SW 1271 (cell line): ENCODE data around the gene EFNA2.
"Not testable (repeated sequence)": the region's sequence is repeated elsewhere in the genome, so short reads cannot be mapped to it uniquely, and the experiment has no call there.

ENCODE experiments used
- DNase-seq, 2 experiments: peaks; one replicate each; lab custom pipeline; 2025; lab: John Stamatoyannopoulos, UW

The EFNA2 gene

DNA sequence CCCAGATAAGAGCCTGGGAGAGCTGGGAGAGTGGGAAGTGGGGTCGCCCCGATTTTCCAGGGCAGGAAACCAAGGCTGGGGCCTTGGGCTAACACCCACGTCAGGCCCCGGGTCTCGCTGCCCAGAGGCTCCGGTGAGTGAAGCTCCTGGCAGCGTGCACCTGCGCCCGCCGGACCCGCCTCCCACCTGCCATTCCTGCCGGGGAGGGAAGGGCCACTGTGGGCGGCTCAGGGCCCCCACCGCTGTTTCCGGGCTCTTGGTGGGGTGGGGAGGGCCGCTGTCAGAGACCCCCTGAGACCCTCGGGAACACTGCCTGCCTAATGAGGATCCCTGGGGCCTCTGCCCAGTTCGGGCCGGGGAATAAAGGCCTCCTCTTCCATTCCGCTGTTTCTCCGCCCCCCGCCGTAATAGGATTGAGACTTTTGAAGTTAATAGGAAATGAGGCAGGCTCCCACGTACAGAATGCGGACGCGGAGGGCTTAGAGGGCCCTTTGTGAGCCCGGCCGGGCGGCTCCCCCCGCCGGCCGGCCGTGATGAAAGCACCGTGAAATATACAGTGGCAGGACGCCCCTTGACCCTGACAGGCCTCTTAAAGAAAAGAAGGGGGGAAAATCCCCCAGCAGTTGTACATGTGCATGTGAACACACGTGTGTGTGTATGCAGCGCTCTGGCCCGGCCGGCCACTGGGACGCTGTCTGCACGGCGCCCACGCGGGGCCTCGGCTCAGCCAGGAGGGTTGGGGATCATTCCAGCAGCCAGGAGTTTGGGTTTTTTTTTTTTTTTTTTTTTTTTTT lies 33.2 kb downstream of the EFNA2 start:
- DNase-seq, result no peak

- DNase-seq, result not testable (repeated sequence)
Observed at GRCh38 chr19:1320282-1320650, 34.6 kb downstream of the EFNA2 start.

DNA sequence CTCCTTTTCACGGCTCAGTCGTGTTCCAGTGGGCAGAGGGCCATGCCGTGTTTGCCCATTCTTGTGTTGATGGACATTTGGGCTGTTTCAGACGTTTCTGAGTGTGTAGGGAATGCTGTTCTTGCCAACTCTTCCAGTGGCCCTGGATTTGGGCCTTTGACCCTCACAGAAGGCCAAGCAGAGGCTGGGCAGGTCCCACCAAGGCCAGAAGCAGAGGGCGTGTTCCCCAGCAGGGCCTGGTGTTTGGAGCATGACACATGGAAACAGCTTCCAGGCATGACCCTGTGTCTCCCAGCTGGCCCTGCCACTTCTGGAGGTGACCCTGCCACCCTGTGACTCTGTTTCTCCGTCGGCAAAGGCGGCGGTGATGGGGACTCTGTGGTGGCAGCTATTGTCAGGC lies 35.9 kb downstream of the EFNA2 start:
- no peak for DNase-seq

DNA sequence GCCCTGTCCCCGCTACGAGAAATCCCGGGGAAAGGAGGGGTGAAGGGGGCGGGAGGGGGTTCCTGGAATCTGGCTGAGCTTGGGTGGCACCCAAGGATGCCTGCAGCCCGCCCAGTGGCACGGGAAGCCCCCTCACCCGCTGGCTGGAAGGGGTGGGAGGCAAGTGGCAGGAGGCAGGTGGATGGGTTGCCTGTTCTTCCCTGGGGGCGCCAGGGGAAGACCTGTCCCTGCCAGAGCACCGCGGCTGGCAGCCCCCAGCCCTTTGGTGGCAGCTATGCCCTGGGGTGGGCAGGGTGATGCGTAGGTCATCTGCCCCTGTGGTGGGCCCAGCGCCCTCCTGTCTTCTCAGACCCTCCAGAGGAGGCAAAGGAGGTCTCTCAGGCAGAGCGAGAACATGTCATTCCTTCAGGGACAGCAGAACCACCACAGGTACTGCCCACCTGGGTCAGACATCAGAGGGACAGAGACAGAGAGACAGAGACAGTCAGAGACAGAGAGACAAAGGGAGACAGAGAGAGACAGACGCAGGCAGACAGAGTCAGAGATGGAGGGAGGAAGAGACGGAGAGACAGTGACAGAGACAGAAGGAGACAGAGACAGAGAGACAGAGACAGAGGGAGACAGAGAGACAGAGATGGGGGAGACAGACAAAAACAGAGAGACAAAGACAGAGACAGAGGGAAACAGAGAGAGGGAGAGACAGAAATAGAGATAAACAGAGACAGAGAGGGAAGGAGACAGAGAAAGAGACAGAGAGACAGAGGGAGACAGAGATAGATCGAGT lies 36.7 kb downstream of the EFNA2 start:
- DNase-seq, result no peak

GRCh38 chr19:1324249-1324805 lies 38.7 kb downstream of the EFNA2 start:
- no peak for DNase-seq

DNA sequence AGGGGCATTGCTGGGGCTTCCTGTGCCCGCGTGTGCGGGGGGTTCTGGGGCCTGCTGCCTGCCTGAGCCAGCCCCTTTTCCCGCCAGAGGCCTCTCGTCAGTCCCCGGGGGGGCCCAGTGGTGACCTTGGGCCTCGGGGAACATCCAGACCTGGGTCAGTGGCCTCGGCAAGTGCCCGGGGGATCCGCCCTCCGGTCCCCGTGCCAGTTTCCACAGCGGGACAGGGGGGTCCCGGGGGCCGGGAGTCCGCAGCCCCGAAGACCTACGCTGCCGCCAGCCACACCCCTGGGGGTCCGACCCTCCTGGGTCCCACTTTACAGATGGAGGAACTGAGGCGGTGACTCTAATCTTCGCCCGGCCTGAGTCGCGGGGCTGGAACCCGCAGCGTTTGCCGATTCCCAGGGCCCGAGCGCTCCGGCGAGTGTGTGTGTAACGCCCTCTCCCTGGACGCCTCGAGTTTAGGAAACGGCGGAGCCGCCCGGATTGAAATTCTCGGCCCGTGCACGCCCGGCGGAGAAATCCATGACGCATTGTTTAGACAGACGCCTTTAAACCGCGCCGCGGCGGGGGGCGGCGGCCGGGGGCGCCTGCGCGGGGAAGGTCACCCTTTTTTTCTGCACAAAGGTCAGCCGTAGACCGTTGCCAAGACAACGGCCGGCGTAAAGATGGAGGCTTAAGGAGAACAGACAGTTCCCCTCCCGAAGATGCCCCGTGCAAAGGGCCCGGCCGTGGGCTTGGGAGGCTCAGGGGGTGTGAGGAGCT lies 39.3 kb downstream of the EFNA2 start:
- no peak for DNase-seq

- DNase-seq, result no peak
Observed at GRCh38 chr19:1325568-1326294, 40.1 kb downstream of the EFNA2 start.

DNA sequence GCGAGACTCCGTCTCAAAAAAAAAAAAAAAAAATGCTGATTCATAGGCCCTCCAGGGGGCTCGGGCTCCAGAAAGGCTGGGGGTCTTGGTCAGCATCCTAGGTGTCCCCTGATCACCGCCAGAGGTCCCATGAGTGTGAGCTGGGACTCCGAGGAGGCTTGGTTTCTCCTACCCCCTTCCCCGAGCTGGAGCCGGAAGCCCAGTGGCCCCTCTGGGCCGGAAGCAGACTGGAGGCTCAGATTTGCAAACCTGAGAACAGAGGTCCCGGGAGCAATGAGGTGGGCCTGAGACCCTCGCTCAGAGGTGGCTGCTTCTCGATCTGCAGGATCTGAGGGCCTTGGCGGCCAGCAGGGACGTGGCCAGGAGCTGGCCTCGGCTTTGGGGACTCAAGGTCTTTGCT lies 41.5 kb downstream of the EFNA2 start:
- no peak for DNase-seq

GRCh38 chr19:1332208-1332607 lies 46.5 kb downstream of the EFNA2 start:
- not testable (repeated sequence) for DNase-seq

DNA sequence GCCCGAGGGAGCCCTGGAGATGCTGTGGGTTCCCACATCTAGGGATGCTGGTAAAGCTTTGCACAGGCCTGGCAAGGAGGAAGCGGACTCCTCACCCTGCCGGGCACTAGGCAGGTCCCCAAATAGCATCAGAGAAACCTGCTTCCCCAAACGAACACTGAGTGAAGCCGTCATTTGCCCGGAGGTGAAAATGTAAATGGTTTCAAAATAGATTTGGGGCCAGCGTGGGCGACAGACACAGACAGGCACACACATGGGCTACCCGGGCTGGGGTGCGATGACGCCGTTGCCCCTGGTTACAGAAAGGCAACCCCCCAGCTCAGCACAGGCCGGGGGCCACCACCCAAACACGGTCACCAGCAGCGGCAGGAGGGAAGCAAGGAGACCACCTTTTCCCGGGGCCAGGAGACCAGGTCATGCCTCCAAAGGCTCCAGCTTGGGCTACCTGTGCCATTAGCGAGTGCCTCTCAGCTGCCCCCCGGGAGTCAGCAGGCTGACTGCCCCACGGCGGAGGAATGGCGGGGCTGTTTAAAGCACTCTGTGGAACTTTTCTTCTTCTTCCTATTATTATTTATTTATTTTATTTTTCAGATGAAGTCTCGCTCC lies 50.5 kb downstream of the EFNA2 start:
- no peak for DNase-seq

DNA sequence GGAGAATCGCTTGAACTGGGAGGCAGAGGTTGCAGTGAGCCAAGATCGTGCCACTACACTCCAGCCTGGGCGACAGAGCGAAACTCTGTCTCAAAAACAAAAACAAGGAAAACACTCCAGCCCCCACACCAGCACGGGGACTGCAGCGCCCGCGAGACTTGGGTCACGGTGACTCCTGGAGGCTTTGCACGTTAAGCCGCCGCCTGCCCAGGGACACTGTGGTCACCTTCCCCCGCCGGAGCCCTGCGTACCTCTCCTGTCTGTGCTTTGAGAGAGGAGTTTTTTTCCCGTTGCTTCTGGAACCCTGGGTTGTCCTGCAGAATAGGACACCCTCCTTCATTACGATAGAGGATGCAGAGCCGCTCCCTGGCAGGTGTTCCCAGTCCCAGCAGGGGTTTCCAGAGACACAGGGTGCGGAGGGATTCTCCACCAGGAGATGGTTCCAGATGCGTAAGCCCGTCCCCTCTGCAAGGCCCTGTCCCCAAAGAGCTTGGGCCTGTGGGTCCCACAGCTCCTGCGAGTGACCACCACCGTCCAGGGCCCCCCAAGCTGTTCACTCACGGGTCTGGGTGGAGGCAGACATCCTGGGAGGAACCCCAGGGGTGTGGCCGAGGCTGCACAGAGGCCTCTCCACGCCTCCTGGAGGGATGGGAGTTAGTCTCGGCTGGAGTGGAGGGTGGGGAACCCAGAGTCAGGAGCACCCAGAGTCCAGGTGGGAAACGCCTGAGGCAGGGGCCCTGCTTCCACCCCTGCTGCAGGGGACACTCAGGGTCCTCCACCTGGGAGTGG lies 55.2 kb downstream of the EFNA2 start:
- DNase-seq, result no peak

DNA sequence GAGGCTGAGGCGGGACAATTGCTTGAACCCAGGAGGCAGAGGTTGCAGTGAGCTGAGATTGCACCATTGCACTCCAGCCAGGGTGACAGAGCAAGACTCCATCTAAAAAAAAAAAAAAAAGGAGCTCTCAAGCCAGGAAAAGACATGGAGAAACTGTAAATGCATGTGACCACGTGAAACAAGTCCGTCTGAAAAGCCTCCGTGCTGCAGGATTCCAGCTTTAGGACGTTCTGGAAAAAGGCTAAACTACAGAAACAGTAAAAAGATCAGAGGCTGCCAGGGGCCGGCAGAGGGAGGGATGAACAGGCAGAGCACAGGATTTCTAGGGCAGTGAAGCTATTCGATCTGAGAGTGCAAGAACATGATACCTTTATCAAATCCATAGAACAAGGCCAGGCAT lies 57.4 kb downstream of the EFNA2 start:
- DNase-seq, result no peak

DNA sequence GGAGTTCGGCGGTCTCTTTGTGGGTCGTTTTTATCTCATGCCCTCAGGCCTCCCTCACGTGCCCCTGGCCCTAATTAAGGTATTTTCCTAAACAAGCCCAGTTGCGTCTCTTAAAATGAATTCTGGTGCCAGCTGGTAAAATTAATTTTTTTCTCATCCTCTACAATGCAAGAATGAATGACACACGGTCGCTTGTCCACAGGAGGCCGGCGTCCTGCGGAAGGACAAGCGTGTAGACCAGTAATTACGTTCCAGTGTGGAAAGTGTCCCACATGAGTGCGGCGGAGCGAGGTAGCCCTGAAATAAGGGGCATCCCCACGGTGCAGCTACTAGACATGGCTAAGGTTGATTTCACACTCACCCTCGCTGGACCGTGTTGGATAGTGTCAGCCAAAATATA lies 63.5 kb downstream of the EFNA2 start:
- DNase-seq, result no peak

GRCh38 chr19:1350867-1351266 lies 65.2 kb downstream of the EFNA2 start:
- DNase-seq, result no peak
